Stimulated activated CD8-positive, alpha-beta memory T cell treated with anti-CD3 and anti-CD28 coated beads, Interleukin-7, amount 100 ng/mL, for 1 hour (primary cell): ENCODE data around the gene C6orf47.

Experiments
- DNase-seq, 2 donors: peaks; one replicate each; pipeline ENCODE4 v3.0.0-alpha.2; 2020; ENCODE audit warnings: low read depth in 2 of 2

Gene C6orf47

GRCh38 chr6:31687860-31688693, 27.5 kb upstream of the C6orf47 start:
- no peak for DNase-seq

- DNase-seq = no peak
These were observed 26.7 kb upstream of the C6orf47 start for GRCh38 chr6:31687321-31687720.

GRCh38 chr6:31686483-31686882, 25.9 kb upstream of the C6orf47 start:
- DNase-seq = no peak

- no peak for DNase-seq
These were observed 23.0 kb upstream of the C6orf47 start for GRCh38 chr6:31683591-31683990.

- no peak for DNase-seq
These were observed 20.6 kb upstream of the C6orf47 start for GRCh38 chr6:31681135-31681671.

GRCh38 chr6:31680226-31681134, 19.9 kb upstream of the C6orf47 start, which contains the start of gene LY6G5C:
LY6G5C (minus strand) TSS chr6:31681067; CDS start chr6:31680373, 694 bp downstream.
- DNase-seq = no peak

- DNase-seq = no peak
These were observed 17.4 kb upstream of the C6orf47 start for GRCh38 chr6:31677955-31678354.

- DNase-seq = no peak
These were observed 16.3 kb upstream of the C6orf47 start for GRCh38 chr6:31676904-31677303.

- DNase-seq = no peak
These were observed 15.8 kb upstream of the C6orf47 start for GRCh38 chr6:31676322-31676903.

GRCh38 chr6:31669676-31670075, 9.1 kb upstream of the C6orf47 start, which contains the start of gene LY6G5B:
LY6G5B (plus strand) TSS chr6:31669976; CDS start chr6:31670951, 975 bp downstream.
- DNase-seq = no peak

- no peak for DNase-seq
These were observed 5.9 kb upstream of the C6orf47 start for GRCh38 chr6:31666337-31666965.

GRCh38 chr6:31665501-31666336, 5.1 kb upstream of the C6orf47 start, which contains the start of gene CSNK2B:
CSNK2B (plus strand) TSS chr6:31666080; CDS start chr6:31666832, 752 bp downstream.
- DNase-seq = peak; percentile 96 to 97

GRCh38 chr6:31664790-31665500, 4.4 kb upstream of the C6orf47 start, which contains the start of gene GPANK1:
GPANK1 (minus strand) TSS chr6:31664997; CDS start chr6:31664478, 519 bp downstream.
- peak; percentile 70 to 85 for DNase-seq

- no peak for DNase-seq
These were observed 3.6 kb upstream of the C6orf47 start for GRCh38 chr6:31663961-31664789.

GRCh38 chr6:31663126-31663960, 2.8 kb upstream of the C6orf47 start:
- DNase-seq = no peak

- DNase-seq = no peak
These were observed 1.6 kb upstream of the C6orf47 start for GRCh38 chr6:31662124-31662723.
